Small intestine (tissue), 7 donors: ENCODE measurements around the gene SLU7. TPM values are rescaled to one million over a fixed set of nuclear protein-coding genes. Genes with fewer than 3 reads are reported as not detected.

Experiments used
- DNase-seq, 2 donors: peaks; one replicate each; pipeline versions ENCODE4 v3.0.0 to v3.0.0-alpha.2; 2013
- FAIRE-seq: peaks from 2 replicates; lab custom pipeline; 2012; peaks lifted over from hg19 to GRCh38; lab: Jason Lieb, UNC
- H3K27ac ChIP-seq, 3 donors: one replicate each; pipeline ENCODE4 v1.5.1; 2013; ENCODE audit warnings: low read length in 2 of 3, mild to moderate bottlenecking in 2 of 3, control low read depth in 1 of 3, inconsistent platforms in 1 of 3, low read depth in 1 of 3, moderate library complexity in 1 of 3
- H3K27me3 ChIP-seq, 3 donors: one replicate each; pipeline ENCODE4 v1.6.1; 2013; ENCODE audit warnings: low read length in 3 of 3, inconsistent platforms in 1 of 3; ENCODE audit not compliant: control insufficient read depth in 3 of 3, insufficient read depth in 3 of 3
- H3K36me3 ChIP-seq, 3 donors: one replicate each; pipeline ENCODE4 v1.6.1; 2013; ENCODE audit warnings: low read length in 3 of 3, inconsistent platforms in 1 of 3, low read depth in 1 of 3, mild to moderate bottlenecking in 1 of 3, moderate library complexity in 1 of 3; ENCODE audit not compliant: control insufficient read depth in 3 of 3, insufficient read depth in 2 of 3
- H3K4me1 ChIP-seq, 3 donors: one replicate each; pipeline ENCODE4 v1.6.1; 2013; ENCODE audit warnings: low read length in 2 of 3, inconsistent platforms in 1 of 3, low read depth in 1 of 3, mild to moderate bottlenecking in 1 of 3, moderate library complexity in 1 of 3; ENCODE audit not compliant: control insufficient read depth in 3 of 3, insufficient read depth in 2 of 3
- H3K4me3 ChIP-seq, 3 donors: one replicate each; pipeline ENCODE4 v1.5.1; 2013; ENCODE audit warnings: low read length in 3 of 3, control low read depth in 1 of 3, inconsistent platforms in 1 of 3, low read depth in 1 of 3, mild to moderate bottlenecking in 1 of 3, moderate library complexity in 1 of 3
- H3K9me3 ChIP-seq, 2 donors: one replicate each; pipeline ENCODE4 v1.6.1; 2013; ENCODE audit warnings: low read depth in 1 of 2, low read length in 1 of 2; ENCODE audit not compliant: control insufficient read depth in 2 of 2, insufficient read depth in 1 of 2
- WGBS, 3 donors: extraction: QIAGEN DNeasy Blood & Tissue Kit; methylation state at CpG; one replicate each; pipeline ENCODE4 v1.1.7; 2013; 5-methylcytosine and 5-hydroxymethylcytosine counted together
- polyA plus RNA-seq, 4 donors: library from polyadenylated mRNA; stranded (reverse) in 3 of 4; unstranded in 1 of 4; fragments of 200-250 nt in 3 of 4; fragments of 120-200 nt in 1 of 4; gene quantifications; one replicate each; pipeline versions ENCODE4 v1.2.1 to v1.2.3, GENCODE V29; 2013
- donor health status: healthy with polysubstance abuse.
- donor health status: control.
- donor health status: control.
- donor health status: Bipolar disorder and iron deficiency.
- donor health status: healthy.

Gene SLU7
- polyA plus RNA-seq, 4 donors, result 19.9 to 44.0 (median 37.3) TPM

DNA sequence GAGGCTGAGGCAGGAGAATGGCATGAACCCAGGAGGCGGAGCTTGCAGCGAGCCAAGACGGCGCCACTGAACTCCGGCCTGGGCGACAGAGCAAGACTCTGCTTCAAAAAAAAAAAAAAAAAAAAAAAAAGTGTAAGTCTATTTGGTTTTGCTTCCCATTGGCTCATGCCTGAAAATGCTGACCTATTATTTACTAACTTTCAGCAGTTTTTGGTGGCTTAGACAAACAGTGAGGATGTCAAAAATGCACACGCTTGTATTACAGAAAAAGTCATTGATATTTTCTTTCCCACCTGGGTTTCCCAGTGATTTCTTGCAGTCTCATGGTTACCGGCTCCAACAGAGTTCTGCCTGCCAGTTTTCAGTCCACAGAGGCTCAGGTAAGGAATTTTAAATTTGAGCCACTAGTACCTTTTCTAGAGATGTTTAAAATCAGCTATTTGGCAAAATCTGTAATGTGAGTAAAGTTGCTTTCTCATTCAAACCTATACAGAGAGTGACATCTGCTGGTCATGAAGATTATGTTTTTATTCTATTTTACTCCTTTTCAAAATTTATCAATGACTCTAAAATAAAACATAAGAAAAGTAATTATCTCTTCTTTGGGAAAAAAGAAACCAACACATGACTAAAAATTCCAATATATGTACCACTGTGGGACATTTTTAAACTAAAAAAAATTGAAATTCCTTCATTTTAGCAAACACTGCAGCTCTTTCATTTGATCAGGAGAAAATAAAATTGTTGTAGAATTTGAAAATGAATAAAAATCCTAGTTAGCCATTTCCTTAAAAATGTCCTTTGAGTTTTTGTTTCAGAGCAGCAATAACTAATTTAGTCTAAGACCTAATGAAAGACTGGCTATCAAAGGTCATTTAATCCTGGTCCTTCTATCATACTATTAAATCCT lies 27.8 kb downstream of the SLU7 start:
- Histone ChIP-seq H3K9me3 (peaks cover 0 to 10% of the 10 kb centered on the region in 2 donors), H3K36me3 (no peaks in the 10 kb centered on the region), H3K27me3 (no peaks in the 10 kb centered on the region), H3K4me3 (no peak overlapping the region), H3K4me1 (no peaks in the 10 kb centered on the region), H3K27ac (no peak overlapping the region)
- 56 to 70% (median 62%) methylated on average over 6 to 8 of the region's 8 CpGs for WGBS, 3 donors
- no peak for FAIRE-seq
- peak; percentile 25 to 48 for DNase-seq

DNA sequence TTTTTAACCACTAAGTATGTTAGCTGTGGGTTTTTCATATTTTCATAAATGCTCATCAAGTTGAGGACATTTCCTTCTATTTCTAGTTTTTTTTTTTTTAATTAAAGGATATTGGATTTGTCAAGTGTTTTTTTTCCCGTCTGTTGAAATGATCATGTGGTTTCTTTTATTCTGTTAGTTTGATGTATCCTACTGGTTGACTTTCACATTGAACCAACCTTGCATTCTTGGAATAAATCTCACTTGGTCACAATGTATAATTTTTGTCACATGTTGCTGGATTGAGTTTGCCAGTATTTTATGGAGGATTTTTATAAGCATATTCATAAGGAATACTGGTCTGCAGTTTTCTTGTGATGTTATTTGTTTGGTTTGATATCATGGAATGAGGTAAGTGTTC lies 31.4 kb downstream of the SLU7 start:
- H3K4me1 ChIP-seq, result no peaks in the 10 kb centered on the region
- DNase-seq, result no peak
- no peak overlapping the region for H3K4me3 ChIP-seq
- 93 to 100% (median 93%) methylated on average over 1 of the region's 1 CpG for WGBS, 3 donors
- H3K27ac ChIP-seq, result no peak overlapping the region
- peaks cover 0 to 10% of the 10 kb centered on the region in 2 donors for H3K9me3 ChIP-seq
- no peaks in the 10 kb centered on the region for H3K36me3 ChIP-seq
- H3K27me3 ChIP-seq, result no peaks in the 10 kb centered on the region
- FAIRE-seq, result no peak

DNA sequence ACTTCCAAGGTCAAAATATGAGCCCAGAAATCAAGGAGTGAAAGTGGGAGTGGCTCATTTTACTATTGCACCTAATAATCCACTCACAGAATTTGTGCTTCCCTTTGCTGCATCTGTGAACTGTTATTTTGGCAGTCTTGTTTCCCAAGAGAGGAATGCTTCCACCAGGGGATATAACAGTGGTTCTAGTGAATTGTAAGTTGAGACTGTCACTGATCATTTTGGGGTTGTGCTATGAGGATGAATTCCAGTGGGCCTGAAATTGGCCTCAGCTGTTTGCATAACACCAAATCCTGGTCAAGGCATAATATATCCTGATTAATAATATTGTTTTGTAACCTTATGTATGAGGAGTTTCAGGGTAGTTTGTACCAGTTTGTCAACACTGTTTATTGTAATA lies 33.4 kb downstream of the SLU7 start:
- FAIRE-seq, result no peak

DNA sequence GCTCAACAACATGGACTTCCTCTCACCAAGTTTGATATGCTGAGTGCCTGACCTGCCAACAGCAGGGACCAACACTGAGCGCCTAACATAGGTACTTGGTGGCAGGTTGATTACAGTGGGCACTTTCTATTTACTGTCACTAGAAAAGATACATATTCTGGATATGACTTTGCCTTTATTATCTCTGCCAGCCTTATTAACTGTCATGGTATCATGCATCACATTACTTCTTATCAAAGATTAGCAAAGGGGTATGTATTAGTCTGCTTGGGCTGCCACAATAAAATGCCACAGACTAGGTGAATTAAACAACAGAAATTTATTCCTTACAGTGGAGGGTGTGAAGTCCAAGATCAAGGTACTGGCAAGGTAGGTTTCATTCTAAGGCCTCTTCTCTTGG lies 34.2 kb downstream of the SLU7 start:
- Histone ChIP-seq H3K36me3 (no peaks in the 10 kb centered on the region), H3K4me3 (no peak overlapping the region), H3K27ac (no peak overlapping the region), H3K27me3 (no peaks in the 10 kb centered on the region), H3K9me3 (peaks cover 0 to 10% of the 10 kb centered on the region in 2 donors), H3K4me1 (no peaks in the 10 kb centered on the region)
- WGBS, 3 donors, result 95 to 100% (median 96%) methylated on average over 1 of the region's 1 CpG
- no peak for FAIRE-seq
- no peak for DNase-seq

More for the DNA sequence above, 33.4 kb downstream of the SLU7 start:
- DNase-seq, result no peak
- Histone ChIP-seq H3K9me3 (peaks cover 0 to 10% of the 10 kb centered on the region in 2 donors), H3K36me3 (no peaks in the 10 kb centered on the region), H3K4me1 (no peaks in the 10 kb centered on the region), H3K27me3 (no peaks in the 10 kb centered on the region), H3K4me3 (no peak overlapping the region), H3K27ac (no peak overlapping the region)

DNA sequence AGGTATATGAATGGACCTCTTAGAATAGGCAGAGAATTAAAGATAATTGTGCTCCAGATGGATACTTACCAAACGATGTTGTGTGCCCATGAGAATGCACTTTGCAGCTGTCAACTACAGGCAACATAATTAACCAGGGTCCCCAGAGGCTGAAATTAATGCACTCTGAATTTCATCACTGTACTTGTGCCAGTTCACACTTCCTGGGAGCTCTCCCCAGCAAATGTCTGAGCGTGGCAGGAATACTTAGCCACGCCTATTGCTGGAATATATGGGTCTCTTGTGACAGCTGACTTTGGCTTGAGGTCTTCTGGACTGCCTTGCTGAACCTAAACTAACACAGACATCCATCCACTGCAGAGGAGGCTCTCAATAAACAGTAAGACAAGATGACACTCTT lies 36.5 kb downstream of the SLU7 start:
- Histone ChIP-seq H3K4me1 (no peaks in the 10 kb centered on the region), H3K27ac (no peak overlapping the region), H3K9me3 (peaks cover 0 to 6% of the 10 kb centered on the region in 2 donors), H3K27me3 (no peaks in the 10 kb centered on the region), H3K4me3 (no peak overlapping the region), H3K36me3 (no peaks in the 10 kb centered on the region)
- 50 to 60% (median 51%) methylated on average over 3 of the region's 3 CpGs for WGBS, 3 donors
- no peak for FAIRE-seq
- no peak for DNase-seq

DNA sequence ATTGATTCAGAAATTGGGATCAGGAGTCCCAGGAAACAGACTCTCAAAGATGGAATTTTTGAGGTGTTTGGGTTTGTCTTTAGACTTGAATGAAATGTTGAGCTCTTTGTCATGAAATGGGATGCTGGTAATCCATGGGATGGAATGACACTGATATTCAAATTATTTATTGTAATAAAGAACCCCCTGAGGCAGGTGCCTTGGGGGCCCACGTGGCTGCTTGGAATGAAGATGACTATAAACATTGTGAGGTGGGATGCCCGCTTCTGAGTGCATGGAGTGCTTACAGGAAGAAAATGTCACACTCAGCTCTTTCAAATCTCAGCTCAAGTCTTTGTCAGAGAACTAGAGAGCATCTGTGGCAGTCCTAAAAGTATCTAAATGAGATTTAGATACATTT lies 38.8 kb downstream of the SLU7 start:
- no peaks in the 10 kb centered on the region for H3K27me3 ChIP-seq
- FAIRE-seq, result no peak
- DNase-seq, result no peak
- H3K9me3 ChIP-seq, result no peaks in the 10 kb centered on the region
- WGBS, 3 donors, result 69 to 88% (median 76%) methylated on average over 2 of the region's 2 CpGs
- H3K4me1 ChIP-seq, result no peaks in the 10 kb centered on the region
- H3K27ac ChIP-seq, result no peak overlapping the region
- H3K4me3 ChIP-seq, result no peak overlapping the region
- H3K36me3 ChIP-seq, result no peaks in the 10 kb centered on the region

DNA sequence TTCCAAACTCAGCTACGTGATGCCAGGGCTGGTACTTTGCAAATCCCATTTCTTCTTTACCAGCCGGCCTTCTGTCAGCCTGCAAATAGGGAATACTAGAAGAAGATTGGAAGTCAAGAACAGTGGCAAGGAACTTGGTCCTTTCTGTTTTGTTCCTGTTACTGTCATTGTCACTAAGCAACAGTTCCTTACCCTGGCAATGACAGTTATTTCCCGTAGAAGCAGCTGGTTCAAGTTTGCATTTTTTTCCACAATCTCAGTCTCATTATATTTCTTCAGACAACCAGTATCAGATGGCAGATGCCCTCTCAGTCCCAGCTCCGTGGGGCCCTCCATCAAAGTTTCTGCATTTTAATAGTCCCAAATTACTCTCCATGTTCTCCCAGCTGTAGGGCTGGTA lies 39.4 kb downstream of the SLU7 start:
- Histone ChIP-seq H3K27ac (no peak overlapping the region), H3K9me3 (no peaks in the 10 kb centered on the region), H3K27me3 (no peaks in the 10 kb centered on the region), H3K4me3 (no peak overlapping the region), H3K36me3 (no peaks in the 10 kb centered on the region), H3K4me1 (no peaks in the 10 kb centered on the region)
- FAIRE-seq (no peak), DNase-seq (no peak)
- WGBS, 3 donors, result 33 to 42% (median 34%) methylated on average over 4 of the region's 4 CpGs

DNA sequence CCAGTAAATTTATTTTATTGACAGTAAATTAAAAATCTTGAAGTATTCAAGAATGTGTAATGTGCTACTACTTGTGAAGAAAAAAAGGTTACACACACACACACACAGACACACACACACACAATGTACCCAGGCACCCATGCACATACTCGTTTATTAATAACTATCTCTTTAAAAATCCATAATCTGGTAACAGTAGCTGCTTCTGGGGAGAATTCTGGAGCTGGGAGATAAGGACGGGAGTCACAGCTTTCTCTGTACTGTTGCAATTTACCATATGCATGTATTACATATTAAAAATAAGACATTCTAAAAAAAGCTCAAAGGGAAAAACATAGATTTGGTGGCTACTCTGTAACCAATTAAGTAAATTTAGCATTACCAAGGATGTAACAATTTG lies 40.6 kb downstream of the SLU7 start:
- H3K9me3 ChIP-seq, result no peaks in the 10 kb centered on the region
- no peak overlapping the region for H3K4me3 ChIP-seq
- no peaks in the 10 kb centered on the region for H3K4me1 ChIP-seq
- FAIRE-seq (no peak), DNase-seq (no peak)
- WGBS, 3 donors, result 53 to 60% (median 56%) methylated on average over 2 of the region's 2 CpGs
- H3K27ac ChIP-seq, result no peak overlapping the region
- no peaks in the 10 kb centered on the region for H3K36me3 ChIP-seq
- H3K27me3 ChIP-seq, result peaks cover 0 to 3% (median 0%) of the 10 kb centered on the region in 3 donors
